Breast epithelium (tissue), 4 donors: ENCODE data around the gene FDXR. TPM values are rescaled to one million over a fixed set of nuclear protein-coding genes. Genes with fewer than 3 reads are reported as not detected.

Experiments
- DNase-seq, 2 donors: peaks; one replicate each; pipeline ENCODE4 v3.0.0-alpha.2; 2019; ENCODE audit warnings: low spot score in 2 of 2
- H3K27ac ChIP-seq, 2 donors: fragments of 200-600 bp; sonication (generic) in 1 of 2; one replicate each; pipeline ENCODE4 v1.5.1; 2016 to 2019; ENCODE audit warnings: mild to moderate bottlenecking in 1 of 2
- H3K27me3 ChIP-seq, 2 donors: fragments of 200-600 bp; sonication (generic) in 1 of 2; one replicate each; pipeline versions ENCODE4 v1.5.1 to v1.6.0; 2017 to 2019; ENCODE audit warnings: control low read depth in 1 of 2, mild to moderate bottlenecking in 1 of 2
- H3K36me3 ChIP-seq: fragments of 200-600 bp; one replicate; pipeline ENCODE4 v1.5.1; 2019
- H3K4me1 ChIP-seq, 2 donors: fragments of 200-600 bp; sonication (generic); one replicate each; pipeline ENCODE4 v1.5.1; 2016 to 2019; ENCODE audit warnings: control low read depth in 1 of 2
- H3K4me3 ChIP-seq, 3 donors: fragments of 200-600 bp; sonication (generic); 1 replicate in 2 of 3; 2 replicates in 1 of 3; pipeline ENCODE4 v1.5.1; 2016 to 2019; ENCODE audit warnings: mild to moderate bottlenecking in 3 of 3, moderate library complexity in 2 of 3
- H3K9me3 ChIP-seq, 2 donors: fragments of 200-600 bp; sonication (generic) in 1 of 2; one replicate each; pipeline ENCODE4 v1.5.1; 2016 to 2019; ENCODE audit warnings: control low read depth in 1 of 2
- CTCF ChIP-seq, 3 donors: fragments of 450-650 bp; IDR thresholded peaks; one replicate each; pipeline ENCODE4 v1.5.1; 2016 to 2017; ENCODE audit warnings: antibody characterized with exemption in 3 of 3, mild to moderate bottlenecking in 3 of 3, moderate library complexity in 3 of 3
- POLR2A ChIP-seq: fragments of 450-650 bp; IDR thresholded peaks from one replicate; pipeline ENCODE4 v1.6.1; 2016; ENCODE audit warnings: antibody characterized with exemption, mild to moderate bottlenecking, moderate library complexity
- POLR2AphosphoS5 ChIP-seq, 3 donors: sonication (generic); formaldehyde crosslinking; IDR thresholded peaks; one replicate each; pipeline ENCODE4 v1.6.1; 2017; ENCODE audit warnings: antibody characterized with exemption in 3 of 3
- intact Hi-C: fragments of 100-400 bp; cut with DNase I; formaldehyde crosslinking; loops from one replicate; pipeline ENCODE4 v1.15.1; 2023; ENCODE audit warnings: low total_unique reads
- total RNA-seq, 3 donors: library from RNA; depleted of rRNA; stranded (reverse); fragments of >200 nt; gene quantifications; one replicate each; pipeline ENCODE4 v1.1.0, GENCODE V29; 2016

The FDXR gene
- total RNA-seq, 3 donors from 2014 or later = 7.3 to 9.3 (median 8.8) TPM

- no peak for DNase-seq
- H3K9me3 ChIP-seq = no peaks in the 10 kb centered on the region
- no peak overlapping the region for H3K27ac ChIP-seq
- TF ChIP-seq CTCF (IDR thresholded peaks at IDR 0.05) (no peak), POLR2A (no peak), POLR2AphosphoS5 (IDR thresholded peaks at IDR 0.05) (no peak)
- H3K4me3 ChIP-seq = no peak overlapping the region
- H3K36me3 ChIP-seq = no peaks in the 10 kb centered on the region
- peaks cover 4 to 6% of the 10 kb centered on the region in 2 donors for H3K4me1 ChIP-seq
- peaks cover 7 to 79% of the 10 kb centered on the region in 2 donors for H3K27me3 ChIP-seq
- intact Hi-C loops = no loop called here
Observed at GRCh38 chr17:74855323-74855722, 17.5 kb downstream of the FDXR start.

- Histone ChIP-seq H3K27me3 (peaks cover 5 to 79% of the 10 kb centered on the region in 2 donors), H3K4me1 (peaks cover 0 to 3% of the 10 kb centered on the region in 2 donors), H3K27ac (no peak overlapping the region), H3K36me3 (no peaks in the 10 kb centered on the region), H3K9me3 (no peaks in the 10 kb centered on the region), H3K4me3 (no peak overlapping the region)
- no peak for TF ChIP-seq POLR2AphosphoS5 (IDR thresholded peaks at IDR 0.05)
- TF ChIP-seq CTCF (IDR thresholded peaks at IDR 0.05) = no peak
- no peak for TF ChIP-seq POLR2A
- no peak for DNase-seq
- intact Hi-C loops = no loop called here
Observed at GRCh38 chr17:74854792-74855191, 18.0 kb downstream of the FDXR start.

DNA sequence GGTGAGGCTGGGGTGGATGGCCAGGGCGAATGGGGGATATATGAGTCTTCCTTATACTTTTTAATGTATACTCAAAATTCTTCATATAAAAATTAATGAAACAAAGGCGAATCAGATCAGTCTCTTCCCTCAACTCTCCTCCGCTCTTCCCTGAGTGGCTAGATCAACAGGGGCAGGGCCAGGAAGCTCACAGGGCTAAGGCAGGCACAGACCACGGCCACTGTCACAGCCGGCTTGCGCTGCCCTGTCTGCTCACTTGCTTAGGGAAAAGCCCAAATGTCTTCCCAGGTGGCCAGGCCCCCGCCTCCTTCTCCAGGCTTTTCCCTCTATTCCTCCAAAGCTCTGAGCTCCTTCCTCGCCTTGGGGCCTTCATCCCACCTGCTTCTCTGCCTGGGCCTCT is 19.1 kb downstream of the FDXR start:
- no peak for DNase-seq
- Histone ChIP-seq H3K9me3 (no peaks in the 10 kb centered on the region), H3K36me3 (no peaks in the 10 kb centered on the region), H3K4me3 (no peak overlapping the region), H3K27ac (no peak overlapping the region), H3K4me1 (no peaks in the 10 kb centered on the region), H3K27me3 (peaks cover 5 to 68% of the 10 kb centered on the region in 2 donors)
- TF ChIP-seq POLR2AphosphoS5 (IDR thresholded peaks at IDR 0.05) (no peak), POLR2A (no peak), CTCF (IDR thresholded peaks at IDR 0.05) (no peak)
- intact Hi-C loops = no loop called here

DNA sequence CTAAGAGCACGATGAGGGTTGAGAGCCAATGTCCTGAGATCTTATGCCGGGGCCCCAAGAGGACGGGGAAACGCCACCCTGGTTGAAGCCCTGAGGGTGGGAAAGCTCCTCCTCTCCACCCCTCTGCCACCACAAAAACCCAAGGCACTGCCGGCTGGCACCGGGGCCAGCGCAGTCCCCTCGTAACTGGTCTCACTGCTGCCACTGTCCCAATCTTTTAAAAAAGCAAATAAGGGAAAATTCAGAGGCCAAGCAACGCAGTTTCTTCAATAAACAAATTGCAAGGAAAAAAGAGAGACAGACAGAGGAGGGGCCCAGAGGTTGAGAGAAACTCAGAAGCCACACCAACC is 19.8 kb downstream of the FDXR start:
- intact Hi-C loops = no loop called here
- DNase-seq = no peak
- TF ChIP-seq POLR2AphosphoS5 (IDR thresholded peaks at IDR 0.05) (no peak), POLR2A (no peak), CTCF (IDR thresholded peaks at IDR 0.05) (no peak)
- Histone ChIP-seq H3K4me3 (peak overlapping the region in 2 of 3 donors; percentile 24 to 44), H3K36me3 (no peaks in the 10 kb centered on the region), H3K9me3 (no peaks in the 10 kb centered on the region), H3K27me3 (peaks cover 5 to 64% of the 10 kb centered on the region in 2 donors), H3K27ac (no peak overlapping the region), H3K4me1 (no peaks in the 10 kb centered on the region)

GRCh38 chr17:74852237-74853047 is 20.4 kb downstream of the FDXR start:
- no peak for DNase-seq
- Histone ChIP-seq H3K9me3 (no peaks in the 10 kb centered on the region), H3K4me3 (peak overlapping the region in 2 of 3 donors; percentile 24 to 44), H3K36me3 (no peaks in the 10 kb centered on the region), H3K27ac (no peak overlapping the region), H3K27me3 (peaks cover 5 to 58% of the 10 kb centered on the region in 2 donors), H3K4me1 (no peaks in the 10 kb centered on the region)
- TF ChIP-seq CTCF (IDR thresholded peaks at IDR 0.05) (no peak), POLR2AphosphoS5 (IDR thresholded peaks at IDR 0.05) (no peak), POLR2A (no peak)
- intact Hi-C loops = no loop called here
